GM12801 (cell line): ENCODE data around the gene PACS2.

ENCODE experiments used
- CTCF ChIP-seq: IDR thresholded peaks from one replicate; pipeline ENCODE4 v1.5.1; 2011; ENCODE audit warnings: control low read depth; ENCODE audit not compliant: insufficient read length; ENCODE audit errors: extremely low read depth

Gene PACS2

GRCh38 chr14:105365681-105366080, 51.1 kb downstream of the PACS2 start:
- no peak for TF ChIP-seq CTCF

- no peak for TF ChIP-seq CTCF
Observed at GRCh38 chr14:105366386-105367074, 52.0 kb downstream of the PACS2 start.

DNA sequence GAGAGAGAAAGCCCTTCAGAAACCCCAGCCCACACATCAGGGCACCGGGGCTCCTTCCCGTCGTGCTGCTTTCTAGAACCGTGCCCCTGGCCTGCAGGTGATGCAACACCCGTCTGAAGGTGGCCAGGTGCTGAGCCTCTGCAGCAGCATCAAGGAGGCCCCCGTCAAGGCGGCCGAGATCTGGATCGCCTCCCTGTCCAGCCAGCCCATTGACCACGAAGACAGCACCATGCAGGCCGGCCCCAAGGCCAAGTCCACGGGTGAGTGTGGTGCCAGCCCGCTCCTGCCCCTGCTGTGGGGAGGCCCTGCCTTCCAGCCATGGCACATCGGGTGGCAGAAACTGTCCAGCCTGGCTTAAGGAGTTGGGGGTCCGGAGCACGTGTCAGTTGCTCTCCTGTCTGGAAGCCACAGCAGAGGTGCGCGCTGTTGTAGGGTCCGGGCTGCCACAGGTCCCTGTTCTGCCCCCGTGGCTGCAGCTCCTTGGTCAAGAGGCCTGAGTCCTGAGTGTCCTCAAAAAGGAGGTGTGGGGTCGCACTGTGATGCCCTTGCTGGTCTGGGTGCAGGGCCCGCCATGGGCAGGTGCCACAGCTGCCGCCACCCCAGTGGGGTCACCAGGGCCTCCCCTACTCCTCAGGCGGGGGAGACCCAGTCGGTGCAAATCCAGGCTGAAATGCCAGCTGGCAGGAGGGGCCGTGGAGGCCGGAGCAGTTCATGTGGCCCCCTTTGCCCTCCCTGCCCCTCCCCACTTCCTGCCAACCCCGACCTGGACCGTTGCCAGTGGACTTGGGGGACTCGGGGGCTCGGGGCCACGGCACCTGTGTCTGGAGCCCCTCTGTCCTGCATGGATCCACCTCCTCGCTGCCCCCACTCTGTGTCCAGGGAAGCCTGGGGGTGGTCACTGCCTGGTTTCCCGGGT, 52.8 kb downstream of the PACS2 start:
- TF ChIP-seq CTCF = no peak

DNA sequence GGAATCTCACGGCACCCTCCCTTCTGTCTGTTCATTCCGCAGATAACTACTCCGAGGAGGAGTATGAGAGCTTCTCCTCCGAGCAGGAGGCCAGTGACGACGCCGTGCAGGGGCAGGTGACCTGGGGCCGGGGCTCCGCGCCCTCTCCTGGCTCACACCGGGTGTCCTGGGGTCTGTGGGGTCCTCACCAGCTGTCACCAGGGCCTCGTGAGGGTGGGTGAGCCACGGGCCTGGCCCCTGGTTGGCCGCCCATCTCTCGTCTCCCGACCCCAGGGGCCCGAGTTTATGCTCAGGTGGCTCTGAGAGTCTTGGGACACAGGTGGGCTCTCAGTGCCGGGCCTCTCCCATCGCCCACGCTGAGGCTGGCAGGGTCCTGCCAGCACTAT, 53.5 kb downstream of the PACS2 start:
- TF ChIP-seq CTCF = no peak

- no peak for TF ChIP-seq CTCF
Observed at GRCh38 chr14:105368426-105368825, 53.9 kb downstream of the PACS2 start.

DNA sequence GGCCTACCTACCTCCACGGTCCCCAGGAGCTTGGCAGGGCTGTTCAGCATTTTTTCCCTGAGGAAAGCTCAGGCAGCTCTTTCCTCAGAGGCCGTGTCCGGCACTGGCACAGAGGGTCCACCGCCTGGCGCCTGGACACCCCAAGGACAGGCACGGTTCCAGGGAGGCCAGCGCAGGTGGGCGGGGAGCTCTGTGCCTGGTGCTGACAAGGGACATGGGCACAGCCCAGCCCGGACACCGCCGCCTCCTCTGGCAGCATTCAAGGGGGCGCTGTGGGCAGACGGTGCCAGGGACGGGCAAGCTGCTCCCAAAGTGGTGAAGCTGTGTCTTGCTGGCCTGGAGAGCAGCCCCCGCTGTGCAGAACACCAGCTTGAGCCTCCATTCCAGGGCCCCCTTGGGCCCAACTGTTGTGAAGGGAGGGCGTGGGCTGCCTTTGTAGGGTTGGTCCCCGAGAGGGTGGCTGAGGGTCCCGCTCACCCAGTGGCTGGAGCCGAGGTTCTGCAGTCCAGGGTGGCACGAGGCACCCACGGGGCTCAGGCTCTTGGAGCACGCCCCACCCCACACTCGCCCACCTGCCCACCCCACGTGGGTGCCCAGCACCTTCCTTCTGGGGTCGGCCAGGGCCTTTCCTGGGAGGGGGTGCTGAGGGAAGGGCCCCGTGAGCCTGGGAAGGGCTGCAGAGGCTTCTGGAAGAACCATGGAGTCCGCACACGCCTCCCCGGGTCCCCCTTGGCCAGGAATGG, 54.5 kb downstream of the PACS2 start:
- TF ChIP-seq CTCF = no peak

- TF ChIP-seq CTCF = no peak
Observed at GRCh38 chr14:105369653-105370040, 55.1 kb downstream of the PACS2 start.
